Common myeloid progenitor, CD34-positive (primary cell): ENCODE measurements around the gene FCSK.

Experiments
- CTCF ChIA-PET: fragments of 350-600 bp; sonication (Branson Sonifier 250); formaldehyde crosslinking; loops from one replicate; lab custom pipeline; 2021; ENCODE audit warnings: antibody characterized with exemption; lab: Charles Lee
- POLR2A ChIA-PET: fragments of 350-600 bp; sonication (Branson Sonifier 250); formaldehyde crosslinking; loops from one replicate; lab custom pipeline; 2021; ENCODE audit warnings: antibody characterized with exemption; lab: Charles Lee
- DNase-seq, 3 donors: peaks; one replicate each; pipeline versions ENCODE4 v3.0.0 to v3.0.0-alpha.2; 2013
- H3K27ac ChIP-seq, 2 experiments: 1 replicate in 1 of 2; 2 replicates in 1 of 2; pipeline ENCODE4 v1.7.0; 2013; ENCODE audit warnings: inconsistent platforms in 2 of 2, low read length in 2 of 2, mild to moderate bottlenecking in 2 of 2, low read depth in 1 of 2, moderate library complexity in 1 of 2; ENCODE audit not compliant: severe bottlenecking in 2 of 2, insufficient read depth in 1 of 2, poor library complexity in 1 of 2
- H3K27me3 ChIP-seq, 5 experiments: replicated peaks in 2 of 5; 1 replicate in 3 of 5; 2 replicates in 2 of 5; pipeline versions ENCODE4 v1.6.1 to v1.7.0; 2013; ENCODE audit warnings: low read length in 4 of 5, mild to moderate bottlenecking in 2 of 5, moderate library complexity in 2 of 5, inconsistent platforms in 1 of 5; ENCODE audit not compliant: insufficient read depth in 5 of 5, control insufficient read depth in 4 of 5
- H3K36me3 ChIP-seq, 4 experiments: 1 replicate in 2 of 4; 2 replicates in 2 of 4; pipeline versions ENCODE4 v1.6.1 to v1.7.0; 2013; ENCODE audit warnings: low read length in 3 of 4, control low read depth in 1 of 4, mild to moderate bottlenecking in 1 of 4; ENCODE audit not compliant: control insufficient read depth in 4 of 4, insufficient read depth in 4 of 4
- H3K4me1 ChIP-seq, 4 experiments: 1 replicate in 3 of 4; 2 replicates in 1 of 4; pipeline versions ENCODE4 v1.6.1 to v1.7.1; 2013; ENCODE audit warnings: low read length in 3 of 4, mild to moderate bottlenecking in 3 of 4, control low read depth in 1 of 4, inconsistent platforms in 1 of 4, moderate library complexity in 1 of 4; ENCODE audit not compliant: control insufficient read depth in 4 of 4, insufficient read depth in 4 of 4; ENCODE audit errors: control extremely low read depth in 1 of 4
- H3K4me3 ChIP-seq, 7 experiments: 1 replicate in 4 of 7; 2 replicates in 3 of 7; pipeline versions ENCODE4 v1.5.1 to v1.7.0; 2013; ENCODE audit warnings: mild to moderate bottlenecking in 7 of 7, low read length in 6 of 7, moderate library complexity in 6 of 7, inconsistent platforms in 2 of 7, low read depth in 2 of 7, control low read depth in 1 of 7; ENCODE audit not compliant: insufficient read depth in 4 of 7, control insufficient read depth in 1 of 7; ENCODE audit errors: extremely low read depth in 1 of 7
- H3K9me3 ChIP-seq, 5 experiments: 1 replicate in 4 of 5; 2 replicates in 1 of 5; pipeline versions ENCODE4 v1.6.1 to v1.7.1; 2013; ENCODE audit warnings: low read length in 4 of 5, mild to moderate bottlenecking in 2 of 5, inconsistent platforms in 1 of 5, low read depth in 1 of 5, moderate library complexity in 1 of 5; ENCODE audit not compliant: control insufficient read depth in 4 of 5, insufficient read depth in 2 of 5; ENCODE audit errors: control extremely low read depth in 1 of 5
- WGBS: methylation state at CpG from one replicate; pipeline ENCODE4 v1.1.5; 2013; ENCODE audit not compliant: insufficient coverage; 5-methylcytosine and 5-hydroxymethylcytosine counted together

The FCSK gene

GRCh38 chr16:70465999-70466804 is 11.8 kb downstream of the FCSK start:
- Histone ChIP-seq H3K27ac (no peak overlapping the region), H3K36me3 (peaks cover 0 to 10% (median 3%) of the 10 kb centered on the region in 4 experiments), H3K9me3 (no peaks in the 10 kb centered on the region), H3K4me1 (peaks cover 0 to 6% (median under 1%) of the 10 kb centered on the region in 4 experiments), H3K4me3 (no peak overlapping the region), H3K27me3 (no peaks in the 10 kb centered on the region)
- WGBS, result 77% methylated on average over 7 of the region's 13 CpGs
- DNase-seq, result no peak
- ChIA-PET POLR2A (no interaction called here), CTCF (interaction anchor here (1.7 to 4.5 kb wide), 2 partner anchors 13 to 72 kb away, joined by 7 to 16 read pairs; no protein-coding TSS in a partner anchor)

GRCh38 chr16:70466805-70467076 is 12.3 kb downstream of the FCSK start:
- Histone ChIP-seq H3K4me1 (peaks cover 0 to under 1% (median 0%) of the 10 kb centered on the region in 4 experiments), H3K27me3 (no peaks in the 10 kb centered on the region), H3K36me3 (peaks cover 0 to 10% (median 3%) of the 10 kb centered on the region in 4 experiments), H3K9me3 (no peaks in the 10 kb centered on the region), H3K4me3 (no peak overlapping the region), H3K27ac (no peak overlapping the region)
- ChIA-PET CTCF (interaction anchor here (0.8 to 4.5 kb wide), 4 partner anchors 13 to 97 kb away, joined by 3 to 16 read pairs (median 5); no protein-coding TSS in a partner anchor), POLR2A (interaction anchor here (0.7 kb wide), 1 partner anchor 44 kb away, joined by 4 read pairs; no protein-coding TSS in a partner anchor)
- WGBS, result 97% methylated on average over 6 of the region's 7 CpGs
- DNase-seq, result no peak

- no peaks in the 10 kb centered on the region for H3K4me1 ChIP-seq
- POLR2A ChIA-PET, result interaction anchor here (0.7 kb wide), 1 partner anchor 44 kb away, joined by 4 read pairs; no protein-coding TSS in a partner anchor
- CTCF ChIA-PET, result interaction anchor here (0.8 to 4.5 kb wide), 4 partner anchors 12 to 97 kb away, joined by 3 to 16 read pairs (median 5); no protein-coding TSS in a partner anchor
Measured at GRCh38 chr16:70467113-70467512, 12.7 kb downstream of the FCSK start.

GRCh38 chr16:70467608-70468007 is 13.2 kb downstream of the FCSK start:
- DNase-seq, result no peak
- H3K27me3 ChIP-seq, result no peaks in the 10 kb centered on the region
- WGBS, result 99% methylated on average over 8 of the region's 8 CpGs
- peaks cover 0 to 10% (median 3%) of the 10 kb centered on the region in 4 experiments for H3K36me3 ChIP-seq
- H3K4me1 ChIP-seq, result no peaks in the 10 kb centered on the region
- POLR2A ChIA-PET, result no interaction called here
- CTCF ChIA-PET, result interaction anchor here (0.8 to 4.5 kb wide), 4 partner anchors 12 to 97 kb away, joined by 3 to 16 read pairs (median 5); no protein-coding TSS in a partner anchor
- H3K27ac ChIP-seq, result no peak overlapping the region
- no peaks in the 10 kb centered on the region for H3K9me3 ChIP-seq
- no peak overlapping the region for H3K4me3 ChIP-seq

More at GRCh38 chr16:70467113-70467512, 12.7 kb downstream of the FCSK start:
- Histone ChIP-seq H3K4me3 (no peak overlapping the region), H3K27me3 (no peaks in the 10 kb centered on the region), H3K36me3 (peaks cover 0 to 10% (median 3%) of the 10 kb centered on the region in 4 experiments), H3K9me3 (no peaks in the 10 kb centered on the region), H3K27ac (no peak overlapping the region)
- no peak for DNase-seq
- 97% methylated on average over 11 of the region's 11 CpGs for WGBS

GRCh38 chr16:70468776-70469525 is 14.6 kb downstream of the FCSK start:
- peaks cover 0 to 8% (median 2%) of the 10 kb centered on the region in 4 experiments for H3K36me3 ChIP-seq
- H3K4me1 ChIP-seq, result no peaks in the 10 kb centered on the region
- H3K9me3 ChIP-seq, result no peaks in the 10 kb centered on the region
- H3K27me3 ChIP-seq, result no peaks in the 10 kb centered on the region
- no peak overlapping the region for H3K27ac ChIP-seq
- no peak for DNase-seq
- no peak overlapping the region for H3K4me3 ChIP-seq
- ChIA-PET POLR2A (no interaction called here), CTCF (interaction anchor here (0.7 to 4.5 kb wide), 10 partner anchors 9 to 95 kb away, joined by 3 to 22 read pairs (median 3); partner anchors contain the start of gene FCSK)
- 96% methylated on average over 11 of the region's 16 CpGs for WGBS

GRCh38 chr16:70470141-70470926 is 15.9 kb downstream of the FCSK start:
- Histone ChIP-seq H3K4me3 (no peak overlapping the region), H3K4me1 (no peaks in the 10 kb centered on the region), H3K27me3 (no peaks in the 10 kb centered on the region), H3K36me3 (peaks cover 0 to 3% (median 3%) of the 10 kb centered on the region in 4 experiments), H3K27ac (no peak overlapping the region), H3K9me3 (no peaks in the 10 kb centered on the region)
- no peak for DNase-seq
- CTCF ChIA-PET, result interaction anchor here (0.9 to 4.5 kb wide), 12 partner anchors 9 to 101 kb away, joined by 3 to 22 read pairs (median 4); no protein-coding TSS in a partner anchor
- POLR2A ChIA-PET, result interaction anchor here (0.6 kb wide), 1 partner anchor 166 kb away, joined by 3 read pairs; no protein-coding TSS in a partner anchor
- WGBS, result 97% methylated on average over 8 of the region's 10 CpGs
